GM19043 (cell line): ENCODE measurements around the gene EIF4A2.

Source experiments
- ATAC-seq: cut with Tn5 transposase; IDR thresholded peaks from one replicate; pipeline ENCODE4 v1.9.1; 2021; ENCODE audit warnings: low read depth; ENCODE audit not compliant: unreplicated experiment

The EIF4A2 gene

GRCh38 chr3:186783058-186783730, at the start of gene EIF4A2:
Gene EIF4A2 (plus strand): TSS chr3:186783577. CDS start chr3:186783611, 34 bp downstream.
- peak; percentile 45 for ATAC-seq

GRCh38 chr3:186742618-186743380, 40.6 kb upstream of the EIF4A2 start:
- no peak for ATAC-seq

- no peak for ATAC-seq
Observed at GRCh38 chr3:186743666-186744065, 39.7 kb upstream of the EIF4A2 start.

GRCh38 chr3:186746008-186746407, 37.4 kb upstream of the EIF4A2 start:
- ATAC-seq, result no peak

- no peak for ATAC-seq
Observed at GRCh38 chr3:186750316-186750715, 33.1 kb upstream of the EIF4A2 start.

- ATAC-seq, result no peak
Observed at GRCh38 chr3:186751480-186751879, 31.9 kb upstream of the EIF4A2 start.

- no peak for ATAC-seq
Observed at GRCh38 chr3:186754006-186754405, 29.4 kb upstream of the EIF4A2 start.

- ATAC-seq, result no peak
Observed at GRCh38 chr3:186754871-186755270, 28.5 kb upstream of the EIF4A2 start.

GRCh38 chr3:186757214-186757613, 26.2 kb upstream of the EIF4A2 start:
- ATAC-seq, result no peak

- ATAC-seq, result no peak
Observed at GRCh38 chr3:186757686-186758220, 25.6 kb upstream of the EIF4A2 start.

- no peak for ATAC-seq
Observed at GRCh38 chr3:186759231-186759930, 24.0 kb upstream of the EIF4A2 start.

- no peak for ATAC-seq
Observed at GRCh38 chr3:186760141-186760833, 23.1 kb upstream of the EIF4A2 start.

GRCh38 chr3:186760897-186761447, 22.4 kb upstream of the EIF4A2 start:
- ATAC-seq, result no peak

GRCh38 chr3:186772281-186772694, 11.1 kb upstream of the EIF4A2 start:
- peak; percentile 17 for ATAC-seq

- ATAC-seq, result peak; percentile 93
Observed at GRCh38 chr3:186772701-186773417, 10.5 kb upstream of the EIF4A2 start.

GRCh38 chr3:186775999-186776398, 7.4 kb upstream of the EIF4A2 start:
- no peak for ATAC-seq

- no peak for ATAC-seq
Observed at GRCh38 chr3:186779204-186779603, 4.2 kb upstream of the EIF4A2 start.

- ATAC-seq, result no peak
Observed at GRCh38 chr3:186782542-186783057, 777 bp upstream of the EIF4A2 start.

- peak; percentile 68 for ATAC-seq
Observed at GRCh38 chr3:186783731-186784515, 546 bp downstream of the EIF4A2 start.
